HCT116 (cell line): ENCODE measurements around the gene MSMO1. TPM values are rescaled to one million over a fixed set of nuclear protein-coding genes. Genes with fewer than 3 reads are reported as not detected.

Experiments used
- ATAC-seq: fragments of 200-7000 bp; cut with Tn5 transposase; 2 replicates; pipeline ENCODE4 v1.9.1; 2020; ENCODE audit warnings: mild to moderate bottlenecking, moderate library complexity
- BruUV-seq: library from RNA; stranded (reverse); fragments of 400-500 nt; replicated peaks from 2 replicates; lab custom pipeline; 2021; lab: Mats Ljungman, UMichigan
- CTCF ChIA-PET: fragments of 300-600 bp; sonication (Branson Sonifier 250); formaldehyde crosslinking; loops from one replicate; lab custom pipeline; 2021; ENCODE audit warnings: antibody characterized with exemption; lab: Charles Lee
- POLR2A ChIA-PET: fragments of 300-600, 350-600 bp; sonication (Branson Sonifier 250); formaldehyde crosslinking; loops from one replicate; lab custom pipeline; 2021; ENCODE audit warnings: antibody characterized with exemption; lab: Charles Lee
- RAD21 ChIA-PET, 2 experiments: fragments of 300-600 bp; sonication (Branson Sonifier 250); formaldehyde crosslinking; loops; one replicate each; lab custom pipeline; 2023; ENCODE audit warnings: low total read pairs in 2 of 2; ENCODE audit not compliant: uncharacterized antibody in 2 of 2, unreplicated experiment in 2 of 2, low non-redundant PET in 1 of 2; lab: Charles Lee
- DNase-seq: peaks from one replicate; pipeline ENCODE4 v3.0.0-alpha.2; 2010; ENCODE audit warnings: low read depth, low spot score
- H2AFZ ChIP-seq: fragments of 200-600 bp; shearing (Covaris generic), sonication (generic); 2 replicates; pipeline ENCODE4 v1.6.1; 2017; ENCODE audit warnings: low read depth, mixed run types, mixed read lengths, antibody characterized with exemption, low read length; ENCODE audit not compliant: poor library complexity, severe bottlenecking
- H3K27ac ChIP-seq: 2 replicates; pipeline ENCODE4 v1.5.1; 2012; ENCODE audit warnings: low read depth, low read length
- H3K27me3 ChIP-seq: fragments of 200-600 bp; sonication (generic); 2 replicates; pipeline ENCODE4 v1.6.1; 2016; ENCODE audit warnings: mixed run types, low read length, mixed read lengths; ENCODE audit not compliant: insufficient read depth
- H3K36me3 ChIP-seq, 2 experiments: fragments of 200-500 bp in 1 of 2; fragments of 200-600 bp in 1 of 2; sonication (Bioruptor generic) in 1 of 2; sonication (generic) in 1 of 2; 2 replicates each; pipeline versions ENCODE4 v1.5.1 to v1.6.1; 2014 to 2016; ENCODE audit warnings: low read length in 2 of 2, inconsistent platforms in 1 of 2, mixed read lengths in 1 of 2, mixed run types in 1 of 2; ENCODE audit not compliant: insufficient read depth in 2 of 2, control insufficient read depth in 1 of 2
- H3K4me1 ChIP-seq, 2 experiments: fragments of 200-600 bp in 1 of 2; sonication (generic) in 1 of 2; 2 replicates each; pipeline versions ENCODE4 v1.5.1 to v1.6.1; 2012 to 2017; ENCODE audit warnings: low read length in 2 of 2, inconsistent platforms in 1 of 2, mild to moderate bottlenecking in 1 of 2, mixed read lengths in 1 of 2, mixed run types in 1 of 2, moderate library complexity in 1 of 2; ENCODE audit not compliant: insufficient read depth in 2 of 2, control insufficient read depth in 1 of 2
- H3K4me2 ChIP-seq: fragments of 200-600 bp; sonication (generic); 2 replicates; pipeline ENCODE4 v1.6.1; 2017; ENCODE audit warnings: mixed run types, low read length, mixed read lengths
- H3K4me3 ChIP-seq, 2 experiments: fragments of 200-600 bp in 1 of 2; sonication (generic) in 1 of 2; replicated peaks in 1 of 2; 2 replicates each; pipeline ENCODE4 v1.5.1; 2011 to 2016; ENCODE audit warnings: low read length in 2 of 2, control low read depth in 1 of 2, low read depth in 1 of 2, mild to moderate bottlenecking in 1 of 2, mixed read lengths in 1 of 2, mixed run types in 1 of 2
- H3K79me2 ChIP-seq: fragments of 200-600 bp; sonication (generic); 2 replicates; pipeline ENCODE4 v1.6.1; 2017; ENCODE audit warnings: mild to moderate bottlenecking, mixed run types, low read length, moderate library complexity, mixed read lengths; ENCODE audit not compliant: insufficient read depth
- H3K9ac ChIP-seq: fragments of 200-600 bp; sonication (generic); 2 replicates; pipeline ENCODE4 v1.6.1; 2016; ENCODE audit warnings: low read length, mixed read lengths
- H3K9me2 ChIP-seq: fragments of 200-600 bp; sonication (generic), shearing (Covaris generic); 2 replicates; pipeline ENCODE4 v1.6.1; 2017; ENCODE audit warnings: mixed run types, mild to moderate bottlenecking, moderate library complexity; ENCODE audit not compliant: insufficient read depth
- H3K9me3 ChIP-seq, 2 experiments: fragments of 200-500 bp in 1 of 2; fragments of 200-600 bp in 1 of 2; sonication (Bioruptor generic) in 1 of 2; sonication (generic) in 1 of 2; 2 replicates each; pipeline ENCODE4 v1.6.1; 2014 to 2017; ENCODE audit warnings: low read length in 2 of 2, mixed read lengths in 2 of 2, inconsistent platforms in 1 of 2, low read depth in 1 of 2, mild to moderate bottlenecking in 1 of 2, mixed run types in 1 of 2, moderate library complexity in 1 of 2; ENCODE audit not compliant: control insufficient read depth in 1 of 2, insufficient read depth in 1 of 2
- H4K20me1 ChIP-seq: fragments of 200-600 bp; sonication (generic), shearing (Covaris generic); 2 replicates; pipeline ENCODE4 v1.6.1; 2017; ENCODE audit warnings: mixed run types, mild to moderate bottlenecking, moderate library complexity; ENCODE audit not compliant: insufficient read depth
- CBX3 ChIP-seq: IDR thresholded peaks from 2 replicates; pipeline ENCODE4 v1.6.1; 2012; ENCODE audit warnings: low read depth
- CEBPB ChIP-seq: IDR thresholded peaks from 2 replicates; pipeline ENCODE4 v1.6.1; 2012; ENCODE audit warnings: low read depth
- CTCF ChIP-seq, 3 experiments: fragments of 200-600 bp in 1 of 3; sonication (generic) in 1 of 3; IDR thresholded peaks in 2 of 3; conservative IDR thresholded peaks in 1 of 3; 2 replicates each; pipeline ENCODE4 v1.5.1; 2012 to 2017; ENCODE audit warnings: low read depth in 2 of 3, low read length in 2 of 3, antibody characterized with exemption in 1 of 3, borderline replicate concordance in 1 of 3, control low read depth in 1 of 3, mild to moderate bottlenecking in 1 of 3, mixed read lengths in 1 of 3, mixed run types in 1 of 3, moderate library complexity in 1 of 3; ENCODE audit not compliant: insufficient read depth in 1 of 3
- EGR1 ChIP-seq: IDR thresholded peaks from 2 replicates; pipeline ENCODE4 v1.6.1; 2012; ENCODE audit warnings: low read depth
- ZFX ChIP-seq: fragments of 450-650 bp; IDR thresholded peaks from 2 replicates; pipeline ENCODE4 v1.6.1; 2017
- ZNF274 ChIP-seq: fragments of 200-500 bp; sonication (Bioruptor generic); IDR thresholded peaks from 2 replicates; pipeline ENCODE4 v1.6.1; 2014; ENCODE audit warnings: mild to moderate bottlenecking, low read depth, low read length, inconsistent platforms
- intact Hi-C: fragments of 100-400 bp; cut with micrococcal nuclease; formaldehyde crosslinking; loops from 2 replicates; pipeline ENCODE4 v1.10.0; 2022
- total RNA-seq: library from RNA; stranded (reverse); gene quantifications from one replicate; pipeline ENCODE4 v1.2.1, GENCODE V29; 2021; ENCODE audit not compliant: unreplicated experiment

The MSMO1 gene
- total RNA-seq, 1 experiment from 2014 or later = 54.5 TPM

GRCh38 chr4:165324918-165325304, 2.6 kb upstream of the MSMO1 start:
- H3K9ac ChIP-seq = no peak overlapping the region
- TF ChIP-seq ZFX (no peak), EGR1 (no peak), CTCF (IDR thresholded peaks at IDR 0.05 in 2 of 3, conservative IDR thresholded peaks at IDR 0.05 in 1 of 3; ENCODE audit: borderline replicate concordance in 1 of 3, insufficient read depth in 1 of 3, low read depth in 2 of 3, low read length in 2 of 3) (no peak), ZNF274 (no peak), CEBPB (no peak), CBX3 (no peak)
- H3K4me2 ChIP-seq = no peak overlapping the region
- no TSS peak for BruUV-seq
- no peak overlapping the region for H3K4me3 ChIP-seq
- H3K27me3 ChIP-seq = no peaks in the 10 kb centered on the region
- POLR2A ChIA-PET = interaction anchor here (1.3 kb wide), 1 partner anchor 15 kb away, joined by 3 read pairs; no protein-coding TSS in a partner anchor
- H3K9me3 ChIP-seq = no peaks in the 10 kb centered on the region; a peak in 1 of 4 replicates
- intact Hi-C loops = loop anchor here (5.0 kb wide), 3 partner anchors 118 to 213 kb away; partner anchors contain the start of genes KLHL2 and TMEM192
- peaks cover 11 to 28% of the 10 kb centered on the region in 2 experiments for H3K4me1 ChIP-seq
- H3K27ac ChIP-seq = no peak overlapping the region
- DNase-seq = no peak
- H2AFZ ChIP-seq = no peak overlapping the region
- no peaks in the 10 kb centered on the region for H4K20me1 ChIP-seq
- H3K9me2 ChIP-seq = no peaks in the 10 kb centered on the region
- CTCF ChIA-PET = interaction anchor here (0.7 kb wide), 1 partner anchor 212 kb away, joined by 3 read pairs; the partner anchor contains the start of gene TMEM192
- no peak for ATAC-seq
- RAD21 ChIA-PET = no interaction called here
- H3K79me2 ChIP-seq = peaks cover 23% of the 10 kb centered on the region
- peaks cover 0 to 5% of the 10 kb centered on the region in 2 experiments; a peak in 1 of 4 replicates for H3K36me3 ChIP-seq
